WTC11 (cell line): ENCODE data around the gene RFX3. TPM values are rescaled to one million over a fixed set of nuclear protein-coding genes. Genes with fewer than 3 reads are reported as not detected.

Experiments
- ATAC-seq: fragments of 200-7000 bp; cut with Tn5 transposase; 2 replicates; pipeline ENCODE4 v1.10.0; 2021; ENCODE audit warnings: mild to moderate bottlenecking, moderate library complexity
- CTCF ChIA-PET: fragments of 300-600 bp; sonication (Branson Sonifier 250); formaldehyde crosslinking; loops from one replicate; lab custom pipeline; 2021; ENCODE audit warnings: antibody characterized with exemption; lab: Charles Lee
- POLR2A ChIA-PET: fragments of 350-600 bp; sonication (Branson Sonifier 250); formaldehyde crosslinking; loops from one replicate; lab custom pipeline; 2021; ENCODE audit warnings: antibody characterized with exemption; lab: Charles Lee
- DNase-seq: peaks from one replicate; pipeline ENCODE4 v3.0.0; 2021; ENCODE audit warnings: low spot score
- H3K27ac Mint-ChIP-seq: 2 replicates; pipeline ENCODE4 v1.8.0; 2021; ENCODE audit warnings: mixed read lengths
- H3K27me3 Mint-ChIP-seq: 2 replicates; pipeline ENCODE4 v1.8.0; 2021; ENCODE audit warnings: low read depth, mild to moderate bottlenecking, moderate library complexity, mixed read lengths
- H3K36me3 Mint-ChIP-seq: 2 replicates; pipeline ENCODE4 v1.8.0; 2021; ENCODE audit warnings: mixed read lengths
- H3K4me1 Mint-ChIP-seq: 2 replicates; pipeline ENCODE4 v1.8.0; 2022; ENCODE audit warnings: mixed read lengths
- H3K4me3 Mint-ChIP-seq: 2 replicates; pipeline ENCODE4 v1.8.0; 2021; ENCODE audit warnings: mild to moderate bottlenecking, moderate library complexity, mixed read lengths
- H3K9me3 Mint-ChIP-seq: 2 replicates; pipeline ENCODE4 v1.8.0; 2021; ENCODE audit warnings: mixed read lengths
- AFF4 ChIP-seq: sonication (generic); formaldehyde crosslinking; IDR thresholded peaks from 2 replicates; pipeline ENCODE4 v1.8.1; 2023; ENCODE audit warnings: mild to moderate bottlenecking, missing genetic modification reagents, borderline replicate concordance
- ATF2 ChIP-seq: sonication (generic); formaldehyde crosslinking; IDR thresholded peaks from 2 replicates; pipeline ENCODE4 v1.8.1; 2022; ENCODE audit warnings: low read depth, missing genetic modification reagents, borderline replicate concordance
- CBFB ChIP-seq: sonication (generic); formaldehyde crosslinking; IDR thresholded peaks from 2 replicates; pipeline ENCODE4 v1.8.1; 2022; ENCODE audit warnings: mild to moderate bottlenecking, low read depth, missing genetic modification reagents
- CDX4 ChIP-seq: fragments of 250-450 bp; sonication (Bioruptor Pico); IDR thresholded peaks from 2 replicates; pipeline ENCODE4 v1.9.0; 2021; ENCODE audit warnings: moderate library complexity, mild to moderate bottlenecking, inconsistent platforms, borderline replicate concordance
- CREB1 ChIP-seq: sonication (generic); formaldehyde crosslinking; IDR thresholded peaks from 2 replicates; pipeline ENCODE4 v1.8.0; 2023; ENCODE audit warnings: mild to moderate bottlenecking, missing genetic modification reagents
- CREM ChIP-seq: sonication (generic); formaldehyde crosslinking; IDR thresholded peaks from 2 replicates; pipeline ENCODE4 v1.8.1; 2022; ENCODE audit warnings: mild to moderate bottlenecking, missing genetic modification reagents, moderate library complexity
- EMX1 ChIP-seq: fragments of 250-450 bp; sonication (Bioruptor Pico); IDR thresholded peaks from 2 replicates; pipeline ENCODE4 v1.8.0; 2021; ENCODE audit warnings: mild to moderate bottlenecking
- ETV6 ChIP-seq: sonication (generic); formaldehyde crosslinking; IDR thresholded peaks from 2 replicates; pipeline ENCODE4 v1.8.1; 2022; ENCODE audit warnings: mild to moderate bottlenecking, missing genetic modification reagents
- GTF2I ChIP-seq: fragments of 250-450 bp; sonication (Bioruptor Pico); conservative IDR thresholded peaks from 2 replicates; pipeline ENCODE4 v1.4.0; 2021; ENCODE audit warnings: mild to moderate bottlenecking
- HMGXB4 ChIP-seq: sonication (generic); formaldehyde crosslinking; IDR thresholded peaks from 2 replicates; pipeline ENCODE4 v1.8.1; 2023; ENCODE audit warnings: mild to moderate bottlenecking, moderate library complexity, missing genetic modification reagents
- JUN ChIP-seq: sonication (generic); formaldehyde crosslinking; IDR thresholded peaks from 2 replicates; pipeline ENCODE4 v1.8.0; 2023; ENCODE audit warnings: mild to moderate bottlenecking, missing genetic modification reagents
- MXD4 ChIP-seq: fragments of 250-450 bp; sonication (Bioruptor Pico); IDR thresholded peaks from 2 replicates; pipeline ENCODE4 v1.8.0; 2021; ENCODE audit warnings: mild to moderate bottlenecking, moderate library complexity, borderline replicate concordance
- NFYB ChIP-seq: sonication (generic); formaldehyde crosslinking; conservative IDR thresholded peaks from 2 replicates; pipeline ENCODE4 v1.8.0; 2022; ENCODE audit warnings: low read depth, missing genetic modification reagents
- OVOL2 ChIP-seq: fragments of 250-450 bp; sonication (Bioruptor Pico); IDR thresholded peaks from 2 replicates; pipeline ENCODE4 v1.9.0; 2021; ENCODE audit warnings: mild to moderate bottlenecking, borderline replicate concordance
- PRRX2 ChIP-seq: fragments of 250-450 bp; sonication (Bioruptor Pico); IDR thresholded peaks from 2 replicates; pipeline ENCODE4 v1.8.0; 2021; ENCODE audit warnings: mild to moderate bottlenecking
- TCF7 ChIP-seq: sonication (generic); formaldehyde crosslinking; IDR thresholded peaks from 2 replicates; pipeline ENCODE4 v1.8.0; 2022; ENCODE audit warnings: mild to moderate bottlenecking, low read depth, missing genetic modification reagents, moderate library complexity
- USF1 ChIP-seq: sonication (generic); formaldehyde crosslinking; IDR thresholded peaks from 2 replicates; pipeline ENCODE4 v1.8.0; 2022; ENCODE audit warnings: mild to moderate bottlenecking, missing genetic modification reagents
- ZNF281 ChIP-seq: sonication (generic); formaldehyde crosslinking; IDR thresholded peaks from 2 replicates; pipeline ENCODE4 v1.8.0; 2023; ENCODE audit warnings: mild to moderate bottlenecking, missing genetic modification reagents
- ZNF317 ChIP-seq: sonication (generic); formaldehyde crosslinking; IDR thresholded peaks from 2 replicates; pipeline ENCODE4 v1.8.1; 2023; ENCODE audit warnings: low read depth, mild to moderate bottlenecking, moderate library complexity, missing genetic modification reagents, borderline replicate concordance
- ZNF416 ChIP-seq: fragments of 250-450 bp; sonication (Bioruptor Pico); IDR thresholded peaks from 2 replicates; pipeline ENCODE4 v1.9.0; 2021; ENCODE audit warnings: mild to moderate bottlenecking, inconsistent platforms
- total RNA-seq: library from RNA; stranded (reverse); gene quantifications from 3 replicates; pipeline ENCODE4 v1.2.3, GENCODE V29; 2021

RFX3 gene
- total RNA-seq, 1 experiment from 2014 or later, result 13.7 TPM

GRCh38 chr9:3238236-3238635 lies 287.6 kb downstream of the RFX3 start (continued):
- TF ChIP-seq CREM (CRISPR knock-in tag) (no peak), ZNF317 (CRISPR knock-in tag) (no peak), PRRX2 (CRISPR knock-in tag) (no peak), CBFB (CRISPR knock-in tag) (no peak), AFF4 (CRISPR knock-in tag) (no peak), ZNF416 (CRISPR knock-in tag) (no peak)
- TF ChIP-seq, all 79 proteins: peak for 0

GRCh38 chr9:3237121-3237520 lies 288.7 kb downstream of the RFX3 start:
- ChIA-PET POLR2A (no interaction called here), CTCF (interaction anchor here (1.1 kb wide), 1 partner anchor 204 kb away, joined by 3 read pairs; no protein-coding TSS in a partner anchor)
- peaks cover 12% of the 10 kb centered on the region for H3K4me1 Mint-ChIP-seq
- TF ChIP-seq CREB1 (CRISPR knock-in tag) (no peak), CDX4 (no peak), TCF7 (CRISPR knock-in tag) (no peak), NFYB (CRISPR knock-in tag) (no peak), ETV6 (CRISPR knock-in tag) (no peak), EMX1 (CRISPR knock-in tag) (no peak), AFF4 (CRISPR knock-in tag) (no peak), HMGXB4 (CRISPR knock-in tag) (no peak), GTF2I (no peak), MXD4 (CRISPR knock-in tag) (no peak), OVOL2 (CRISPR knock-in tag) (no peak), ZNF281 (CRISPR knock-in tag) (no peak), USF1 (no peak), ATF2 (CRISPR knock-in tag) (no peak), JUN (CRISPR knock-in tag) (no peak)

More at GRCh38 chr9:3237121-3237520, 288.7 kb downstream of the RFX3 start:
- no peak overlapping the region for H3K4me3 Mint-ChIP-seq
- no peak overlapping the region for H3K27ac Mint-ChIP-seq
- no peaks in the 10 kb centered on the region for H3K9me3 Mint-ChIP-seq
- ATAC-seq, result no peak
- no peaks in the 10 kb centered on the region for H3K27me3 Mint-ChIP-seq
- H3K36me3 Mint-ChIP-seq, result no peaks in the 10 kb centered on the region
- no peak for DNase-seq
